GM20000 (cell line): ENCODE data around the gene FRY.

Experiments used
- DNase-seq: peaks from one replicate; pipeline ENCODE4 v3.0.0; 2012; ENCODE audit warnings: low spot score
- CTCF ChIP-seq: IDR thresholded peaks from 2 replicates; pipeline ENCODE4 v1.5.1; 2012; ENCODE audit warnings: mild to moderate bottlenecking, control low read depth; ENCODE audit errors: extremely low read depth, missing control alignments

Gene FRY

GRCh38 chr13:32205431-32206096, 174.0 kb downstream of the FRY start:
- no peak for TF ChIP-seq CTCF
- DNase-seq = no peak

GRCh38 chr13:32206097-32206740, 174.6 kb downstream of the FRY start:
- TF ChIP-seq CTCF = no peak
- no peak for DNase-seq

- no peak for DNase-seq
- no peak for TF ChIP-seq CTCF
Observed at GRCh38 chr13:32208860-32209259, 177.3 kb downstream of the FRY start.

- no peak for DNase-seq
- no peak for TF ChIP-seq CTCF
Observed at GRCh38 chr13:32209652-32210051, 178.1 kb downstream of the FRY start.

- no peak for TF ChIP-seq CTCF
Observed at GRCh38 chr13:32210101-32210500, 178.5 kb downstream of the FRY start.

DNA sequence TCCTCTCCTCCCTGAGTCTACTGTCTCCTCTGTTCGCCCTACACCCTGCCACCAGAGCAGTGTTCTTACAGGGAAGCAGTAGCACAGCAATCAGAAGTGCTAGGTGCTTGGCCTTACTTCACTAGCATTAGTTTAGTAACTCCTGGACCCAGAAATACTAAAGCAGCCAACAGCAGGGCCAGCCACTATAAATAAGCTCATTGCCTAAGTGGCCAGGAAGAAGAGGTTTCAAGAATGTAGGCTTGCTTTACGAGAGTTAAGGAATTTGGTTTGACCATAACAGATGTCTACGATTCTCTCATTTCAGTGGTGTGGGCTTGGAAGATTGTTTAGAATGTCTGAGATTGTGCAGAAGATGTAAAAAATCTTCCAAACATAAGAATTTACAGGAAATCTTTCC, 180.2 kb downstream of the FRY start:
- no peak for TF ChIP-seq CTCF
- no peak for DNase-seq

More at GRCh38 chr13:32210101-32210500, 178.5 kb downstream of the FRY start:
- no peak for DNase-seq

DNA sequence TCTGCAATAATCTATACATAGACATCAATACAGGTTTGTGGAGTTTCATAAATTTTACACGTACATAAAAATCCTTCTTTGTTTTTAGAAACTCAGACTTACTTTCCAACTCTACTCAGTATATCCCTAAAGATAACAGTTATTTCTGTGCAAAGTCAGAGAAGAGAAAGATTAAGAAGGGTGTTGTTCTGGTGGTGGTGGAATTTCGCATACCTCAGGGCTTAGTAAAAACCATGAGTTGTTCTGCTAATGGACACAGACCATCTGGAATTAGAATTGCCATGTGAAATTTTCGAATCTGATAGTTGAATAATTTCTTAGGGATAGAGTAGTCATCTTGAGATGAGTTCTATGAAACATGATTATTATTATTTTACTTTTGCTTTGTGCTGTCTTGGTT, 180.8 kb downstream of the FRY start:
- DNase-seq = no peak
- no peak for TF ChIP-seq CTCF
